SK-MEL-5 (cell line): Measurements from ENCODE around the gene GPAT3. TPM values are rescaled to one million over a fixed set of nuclear protein-coding genes. Genes with fewer than 3 reads are reported as not detected.
"Not testable (repeated sequence)": the region's sequence is repeated elsewhere in the genome, so short reads cannot be mapped to it uniquely, and the experiment has no call there.

ENCODE experiments used
- DNase-seq: peaks from one replicate; pipeline ENCODE4 v3.0.0-alpha.2; 2016; ENCODE audit warnings: low read depth, low spot score
- in situ Hi-C: cut with HindIII; loops from 2 replicates; pipeline ENCODE4 v1.10.0; 2016; ENCODE audit warnings: low sequenced_read_pairs, high pct_unique_total_duplicates, low pct_unique_long_range_greater_than_20kb
- total RNA-seq: library from RNA; depleted of rRNA; stranded (reverse); fragments of >200 nt; shearing (Covaris generic); gene quantifications from 2 replicates; pipeline ENCODE4 v1.2.3, GENCODE V29; 2014

The GPAT3 gene
- total RNA-seq, 1 experiment from 2014 or later: 97.1 TPM

DNA sequence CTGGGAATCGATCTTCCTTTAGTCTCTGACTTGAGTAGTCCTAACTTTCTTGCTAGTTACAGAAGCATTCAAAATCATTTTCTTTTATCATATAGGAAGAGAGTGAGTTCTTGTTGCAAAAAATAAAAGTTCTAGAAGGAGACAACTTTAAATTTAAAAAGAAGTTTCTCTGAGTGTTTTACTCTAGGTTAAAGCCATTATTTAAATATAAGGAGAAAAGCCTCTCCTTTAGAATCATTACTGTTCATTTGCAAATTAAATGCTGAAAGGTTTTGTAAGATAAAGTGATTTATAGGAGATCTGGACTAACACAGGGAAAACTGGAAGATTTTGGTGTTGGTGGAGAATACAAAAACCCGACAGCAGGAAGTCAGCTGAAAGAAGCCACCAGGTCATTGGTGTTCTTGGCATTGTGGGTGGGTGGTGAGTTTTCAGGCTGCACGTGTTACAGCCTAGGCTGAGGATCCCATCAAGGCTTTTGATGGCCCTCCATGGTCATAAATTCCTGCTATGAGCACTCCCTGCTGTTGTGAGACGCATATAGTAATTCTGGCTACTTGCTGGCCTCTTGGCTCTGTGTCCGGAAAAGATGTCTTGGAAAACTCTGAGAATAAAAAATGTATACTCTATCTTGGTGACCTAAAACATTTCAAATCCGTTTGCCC, 81.6 kb downstream of the GPAT3 start:
- in situ Hi-C loops: no loop called here

DNA sequence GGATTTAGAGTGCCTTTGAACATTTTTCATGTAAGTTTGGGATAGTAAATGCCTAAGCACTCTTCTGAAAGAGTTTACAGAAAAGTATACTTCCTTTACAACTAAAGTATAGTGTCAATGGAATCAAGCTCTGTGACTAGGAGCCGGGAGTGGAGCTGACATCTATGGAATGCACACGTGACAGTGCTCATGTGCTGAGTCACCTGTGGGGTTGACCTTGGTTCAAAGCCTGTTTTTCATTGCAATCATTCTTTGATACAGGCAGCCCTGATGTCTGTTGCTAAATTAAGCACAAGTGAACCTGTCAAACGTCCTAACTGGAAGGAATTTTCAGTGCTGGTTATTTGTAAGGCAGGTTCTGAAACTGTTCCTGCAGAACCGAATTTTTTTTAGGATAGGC, 82.5 kb downstream of the GPAT3 start:
- DNase-seq: peak; percentile 56
- in situ Hi-C loops: no loop called here

More for the DNA sequence above, 81.6 kb downstream of the GPAT3 start:
- DNase-seq: no peak

DNA sequence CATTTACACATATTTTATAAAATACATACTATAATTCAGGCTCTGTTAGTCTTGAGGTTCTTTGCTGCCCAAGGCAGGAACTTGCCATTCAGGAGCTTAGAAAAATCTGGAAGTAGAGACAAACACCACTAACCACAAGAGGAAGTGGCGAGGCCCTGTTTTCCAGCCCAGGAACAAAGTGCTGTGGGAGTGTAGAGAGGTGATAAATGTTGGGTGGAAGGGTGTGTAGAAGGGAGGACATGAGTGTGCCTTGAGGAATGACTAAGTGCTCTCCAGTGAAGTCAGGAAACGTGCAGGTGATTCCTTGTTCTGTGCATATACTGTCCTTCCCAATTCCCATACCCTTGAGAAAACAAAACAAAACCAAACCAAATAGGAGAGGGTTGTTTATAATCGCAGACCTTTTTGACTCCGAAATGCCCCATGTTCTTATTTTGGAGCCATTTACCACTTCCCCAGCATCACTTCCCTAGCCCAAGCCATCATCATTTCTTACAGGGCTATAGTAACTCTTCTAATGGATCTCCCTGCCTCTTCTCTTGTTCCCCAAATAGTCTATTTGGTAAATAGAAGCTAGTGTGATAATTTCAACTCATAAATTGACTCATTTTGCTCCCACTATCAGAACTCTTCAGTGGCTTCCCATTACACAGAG, 83.2 kb downstream of the GPAT3 start:
- in situ Hi-C loops: no loop called here

DNA sequence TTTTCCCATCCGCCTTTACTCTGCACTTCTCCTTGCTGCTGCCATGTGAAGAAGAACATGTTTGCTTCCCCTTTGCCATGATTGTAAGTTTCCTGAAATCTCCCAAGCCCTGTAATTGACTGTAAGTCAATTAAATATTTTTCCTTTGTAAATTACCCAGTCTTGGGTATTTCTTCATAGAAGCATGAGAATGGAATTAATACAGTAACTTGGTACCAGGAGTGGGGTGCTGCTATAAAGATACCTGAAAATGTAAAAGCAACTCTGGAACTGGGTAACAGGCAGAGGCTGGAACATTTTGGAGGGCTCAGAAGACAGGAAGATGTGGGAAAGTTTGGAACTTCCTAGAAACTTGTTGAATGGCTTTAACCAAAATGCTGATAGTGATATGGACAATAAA, 86.2 kb downstream of the GPAT3 start:
- DNase-seq, in situ Hi-C loops: not testable (repeated sequence)

More for the DNA sequence above, 83.2 kb downstream of the GPAT3 start:
- DNase-seq: peak; percentile 7

DNA sequence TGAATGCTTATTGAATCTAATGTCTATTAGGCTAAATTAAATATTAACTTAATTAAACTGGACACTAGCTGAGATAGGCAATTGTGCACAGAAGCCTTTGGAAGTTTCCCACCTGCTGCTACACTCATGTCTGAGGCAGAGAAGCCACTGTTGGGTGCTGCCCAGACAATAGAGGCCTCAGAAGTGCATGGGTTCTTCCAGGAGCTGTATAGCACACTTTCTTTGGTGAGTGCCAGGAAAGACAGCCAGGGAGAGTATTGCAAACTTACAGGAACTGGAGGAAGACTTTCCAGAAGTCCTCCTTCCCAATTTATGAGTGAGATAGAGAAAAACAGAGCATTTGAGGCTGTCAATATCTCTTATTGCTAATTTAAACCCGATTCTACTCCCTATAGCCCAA, 89.9 kb downstream of the GPAT3 start:
- in situ Hi-C loops: no loop called here
- no peak for DNase-seq

DNA sequence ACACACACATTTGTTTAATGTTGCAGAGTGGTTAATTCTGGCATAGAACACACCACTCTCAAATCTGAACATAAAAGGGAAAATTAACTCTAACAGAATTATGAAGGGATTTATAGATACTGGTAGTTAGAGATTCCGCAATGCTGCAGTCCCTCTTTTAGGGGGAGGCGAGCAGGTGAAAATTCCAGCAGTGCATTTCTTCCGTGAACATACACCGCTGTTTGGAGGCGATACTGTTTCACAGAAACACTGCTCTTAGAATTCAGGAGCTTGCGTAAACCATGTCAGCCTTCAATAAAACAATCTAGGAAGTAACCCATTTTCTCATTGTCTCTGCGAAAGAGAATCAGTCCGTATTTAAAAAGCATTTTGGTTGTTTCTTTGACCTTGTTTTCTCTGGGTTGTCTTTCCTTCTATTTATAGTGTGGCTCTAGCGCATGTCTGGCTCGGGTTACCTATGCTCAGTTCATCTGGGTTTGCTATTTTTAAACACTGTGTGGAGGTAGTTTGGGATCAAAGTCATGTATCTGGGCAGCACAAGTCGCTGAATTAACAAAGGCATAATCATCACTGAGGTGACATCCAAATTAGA, 90.4 kb downstream of the GPAT3 start:
- no peak for DNase-seq
- in situ Hi-C loops: no loop called here

DNA sequence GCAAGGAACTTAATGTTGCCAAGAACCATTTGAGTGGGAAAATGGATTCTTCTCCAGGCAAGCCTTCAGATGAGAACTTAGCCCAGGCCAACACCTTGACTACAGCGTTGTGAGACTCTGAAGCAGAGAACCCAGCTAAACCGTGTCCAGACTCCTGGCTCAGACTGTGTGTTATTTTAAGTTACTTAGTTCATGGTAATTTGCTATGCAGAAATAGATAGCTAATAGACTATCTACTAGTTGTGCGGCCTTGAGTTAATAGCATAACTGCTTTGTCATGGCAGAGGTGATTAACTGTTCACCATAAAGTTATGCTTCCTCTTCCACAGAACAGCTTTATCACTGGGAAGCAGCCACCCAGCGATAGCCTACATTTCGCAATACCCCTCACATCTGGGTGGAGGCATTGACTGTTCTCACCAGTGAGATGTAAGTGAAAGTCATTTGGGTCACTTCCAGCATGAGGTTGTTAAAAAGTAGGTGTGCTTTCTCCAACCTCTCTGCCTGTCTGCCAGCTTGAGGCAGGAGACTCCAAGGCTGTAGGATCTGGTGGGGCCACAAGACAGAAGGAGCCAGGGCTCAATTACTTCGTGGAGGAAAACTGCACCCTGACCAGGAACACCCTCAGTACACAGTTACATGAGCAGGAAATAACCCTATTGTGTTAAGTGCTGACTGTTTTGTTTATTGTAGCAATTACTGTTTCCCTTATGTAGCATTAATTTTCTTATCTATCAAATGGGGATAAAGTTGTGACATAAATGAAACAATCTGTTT, 94.2 kb downstream of the GPAT3 start:
- no peak for DNase-seq
- in situ Hi-C loops: no loop called here

DNA sequence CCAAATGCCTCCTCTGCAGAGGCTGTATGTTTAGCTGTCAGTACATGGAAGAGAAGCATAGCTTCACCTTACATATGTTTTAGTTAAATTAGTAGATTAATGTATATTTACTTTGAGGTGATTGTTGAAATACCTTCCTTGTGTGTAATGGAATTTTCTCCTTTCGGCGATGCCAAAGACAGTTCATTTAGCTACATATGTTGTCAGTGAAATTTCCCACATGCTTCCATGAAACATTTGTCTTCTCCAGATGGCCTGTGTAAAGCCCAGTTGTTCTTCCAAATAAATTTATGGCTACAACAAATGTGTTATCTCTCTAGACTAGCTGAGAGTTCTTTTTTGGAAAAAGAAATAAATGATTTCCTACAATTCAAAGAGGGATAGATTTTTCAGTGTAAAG, 95.2 kb downstream of the GPAT3 start:
- no peak for DNase-seq
- in situ Hi-C loops: no loop called here

DNA sequence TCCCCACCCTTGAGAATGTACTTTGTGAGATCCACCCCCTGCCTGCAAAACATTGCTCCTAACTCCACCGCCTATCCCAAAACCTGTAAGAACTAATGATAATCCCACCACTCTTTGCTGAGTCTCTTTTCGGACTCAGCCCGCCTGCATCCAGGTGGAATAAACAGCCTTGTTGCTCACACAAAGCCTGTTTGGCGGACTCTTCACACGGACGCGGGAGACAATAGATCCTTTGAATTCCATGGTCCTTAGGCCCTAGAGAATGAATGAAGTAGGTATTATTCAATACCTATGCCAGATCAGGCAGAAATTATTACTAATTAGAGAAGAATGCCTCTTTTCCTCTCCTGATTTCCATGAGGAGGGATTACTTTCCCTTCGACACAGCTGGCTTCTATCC, 101.0 kb downstream of the GPAT3 start:
- no peak for DNase-seq
- in situ Hi-C loops: no loop called here

DNA sequence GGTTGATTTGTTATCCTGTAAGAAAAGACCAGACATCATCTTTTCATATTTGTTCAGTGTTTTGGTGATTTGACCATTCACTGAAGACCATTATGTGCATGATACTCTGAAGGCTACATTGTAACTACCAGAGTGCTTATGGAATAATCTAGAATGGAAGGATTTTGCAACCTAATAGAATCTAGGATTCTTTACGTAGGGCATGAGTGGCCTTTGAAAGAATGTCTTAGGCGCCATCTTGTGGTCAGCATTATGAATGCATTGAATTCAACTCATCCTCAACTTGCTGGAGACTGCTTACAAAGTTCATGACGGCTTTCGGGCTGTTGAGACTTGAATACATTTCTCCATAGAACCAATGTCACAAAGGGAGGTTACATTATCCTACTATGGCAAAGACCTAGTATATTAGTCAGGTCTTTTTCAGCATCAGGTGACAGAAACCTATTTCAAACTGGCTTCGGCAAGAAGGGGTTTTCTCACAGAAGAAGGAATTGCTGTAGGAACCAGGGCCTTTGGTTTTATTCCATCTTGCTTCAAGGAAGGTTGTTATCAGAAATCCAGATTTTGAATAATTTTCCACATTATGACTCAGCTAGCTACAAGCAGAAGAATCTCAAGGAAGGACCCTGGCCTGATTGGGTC, 104.1 kb downstream of the GPAT3 start:
- DNase-seq: peak; percentile 86
- in situ Hi-C loops: no loop called here

DNA sequence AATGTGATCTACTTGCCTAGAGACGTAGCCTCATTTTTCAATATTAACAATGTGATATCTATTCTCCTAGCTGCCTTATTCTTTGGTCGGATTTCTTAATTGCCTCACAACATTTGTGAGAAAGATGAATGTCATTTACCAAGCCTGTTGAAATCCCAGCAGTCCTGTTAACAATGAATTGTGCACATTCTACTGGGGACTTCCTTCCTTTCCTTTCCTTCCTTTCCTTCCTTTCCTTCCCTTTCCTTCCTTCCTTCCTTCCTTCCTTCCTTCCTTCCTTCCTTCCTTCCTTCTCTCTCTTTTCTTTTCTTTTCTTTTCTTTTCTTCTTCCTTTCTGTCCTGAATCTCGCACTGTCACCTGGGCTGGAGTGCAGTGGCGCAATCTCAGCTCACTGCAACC, 107.1 kb downstream of the GPAT3 start:
- no peak for DNase-seq
- in situ Hi-C loops: no loop called here

DNA sequence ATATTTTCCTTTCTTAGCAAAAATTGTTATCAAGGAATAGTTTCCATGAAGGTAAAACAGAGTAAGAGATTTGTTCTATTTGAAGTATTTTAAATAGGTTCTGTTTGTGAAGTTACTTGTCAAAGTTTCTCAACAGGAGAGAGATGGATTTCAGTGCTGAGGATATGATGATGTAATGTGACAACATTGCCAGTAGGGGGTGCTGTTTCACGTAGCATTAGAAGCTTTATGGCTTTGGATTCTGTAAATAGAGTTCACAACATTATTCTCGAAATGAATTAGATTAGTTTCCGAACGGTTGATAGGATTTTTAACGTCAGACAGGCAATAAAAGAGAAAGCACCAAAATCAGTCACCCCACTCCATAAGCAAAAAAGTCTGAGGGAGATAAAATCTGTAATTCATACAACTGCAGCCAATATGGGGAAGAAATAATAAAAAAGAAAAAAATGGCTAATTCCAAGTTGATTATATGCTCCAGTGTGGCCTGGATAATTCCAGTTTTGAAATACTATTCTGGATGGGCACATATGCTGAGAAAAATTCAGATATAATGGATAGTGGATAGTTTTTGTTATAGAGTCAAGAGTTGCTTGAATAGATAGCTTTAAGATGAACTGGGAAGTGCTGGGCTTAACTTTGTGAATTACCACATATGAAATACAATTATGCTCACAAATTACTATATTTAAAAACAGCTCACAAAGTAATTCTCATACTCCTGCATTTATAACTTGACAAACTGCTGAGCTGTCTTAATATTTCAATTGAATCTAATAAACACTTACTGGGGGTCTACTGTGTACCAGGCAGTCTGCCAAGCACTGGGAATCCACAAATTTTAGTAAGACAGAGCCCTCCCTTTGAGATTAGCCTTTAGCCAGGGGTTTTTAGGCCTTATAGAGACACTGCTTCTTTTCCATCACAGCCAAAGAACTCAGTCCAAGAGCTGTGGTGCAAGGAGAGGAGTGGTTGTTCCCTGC, 109.1 kb downstream of the GPAT3 start:
- DNase-seq: peak; percentile 61
- in situ Hi-C loops: no loop called here

DNA sequence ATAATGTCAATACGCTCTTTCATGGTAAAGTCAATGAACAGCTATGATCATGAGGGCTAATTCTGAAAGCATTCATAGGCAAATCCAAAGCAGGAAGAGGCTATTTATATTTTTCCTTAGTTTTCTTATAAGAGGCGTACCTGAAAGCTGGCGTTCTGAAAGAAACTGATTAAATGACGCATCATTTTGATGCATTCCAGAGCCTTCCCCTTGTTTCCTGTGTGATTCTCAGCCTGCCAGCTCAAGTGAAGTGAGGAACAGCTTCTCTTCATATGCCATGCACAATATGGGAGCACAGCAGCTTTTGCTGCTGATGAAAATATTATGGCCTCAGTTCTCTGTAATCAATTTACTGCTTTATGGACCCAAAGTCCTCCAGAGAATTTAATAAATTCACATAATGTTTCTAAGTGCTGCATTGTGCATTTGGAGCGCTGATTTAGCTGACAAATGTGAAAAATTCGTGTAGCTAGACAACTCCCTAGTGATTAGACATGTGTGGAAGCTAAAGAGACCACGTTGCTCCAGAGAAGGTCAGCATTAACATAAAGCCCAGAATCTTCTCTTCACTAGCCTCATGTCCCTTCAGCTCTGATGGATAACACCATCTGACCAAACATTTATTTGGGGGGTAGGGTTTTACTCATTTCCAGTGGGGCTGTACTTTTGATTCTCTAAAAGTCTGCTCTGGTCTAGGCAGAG, 110.8 kb downstream of the GPAT3 start:
- no peak for DNase-seq
- in situ Hi-C loops: no loop called here

DNA sequence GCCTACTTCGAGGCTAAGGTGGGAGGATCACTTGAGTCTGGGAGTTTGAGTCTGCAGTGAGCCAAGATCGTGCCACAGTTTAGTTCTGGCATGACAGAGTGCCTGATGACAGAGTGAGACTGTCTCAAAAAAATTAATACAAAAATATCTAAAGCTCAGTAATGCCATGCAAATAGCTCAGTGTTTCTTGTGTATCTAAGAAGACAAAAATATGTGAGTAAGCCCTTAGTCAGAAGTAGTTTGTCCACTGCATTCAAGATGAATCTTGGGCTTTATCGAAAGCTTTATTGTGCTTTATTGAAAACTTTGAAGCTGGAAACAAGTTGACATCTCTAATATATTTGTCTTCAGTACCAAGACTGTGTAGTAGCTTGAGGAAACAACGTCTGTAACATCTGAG, 115.9 kb downstream of the GPAT3 start:
- in situ Hi-C loops: no loop called here
- no peak for DNase-seq
